GM12874 (cell line): ENCODE measurements around the gene CRACR2B.

Source experiments
- TF ChIP-seq, protein P1 (sequence below): IDR thresholded peaks from 2 replicates; pipeline ENCODE4 v1.5.1; 2011; ENCODE audit warnings: low read depth, mild to moderate bottlenecking, control low read depth, low read length, moderate library complexity; ENCODE audit not compliant: insufficient read depth

CRACR2B gene

DNA sequence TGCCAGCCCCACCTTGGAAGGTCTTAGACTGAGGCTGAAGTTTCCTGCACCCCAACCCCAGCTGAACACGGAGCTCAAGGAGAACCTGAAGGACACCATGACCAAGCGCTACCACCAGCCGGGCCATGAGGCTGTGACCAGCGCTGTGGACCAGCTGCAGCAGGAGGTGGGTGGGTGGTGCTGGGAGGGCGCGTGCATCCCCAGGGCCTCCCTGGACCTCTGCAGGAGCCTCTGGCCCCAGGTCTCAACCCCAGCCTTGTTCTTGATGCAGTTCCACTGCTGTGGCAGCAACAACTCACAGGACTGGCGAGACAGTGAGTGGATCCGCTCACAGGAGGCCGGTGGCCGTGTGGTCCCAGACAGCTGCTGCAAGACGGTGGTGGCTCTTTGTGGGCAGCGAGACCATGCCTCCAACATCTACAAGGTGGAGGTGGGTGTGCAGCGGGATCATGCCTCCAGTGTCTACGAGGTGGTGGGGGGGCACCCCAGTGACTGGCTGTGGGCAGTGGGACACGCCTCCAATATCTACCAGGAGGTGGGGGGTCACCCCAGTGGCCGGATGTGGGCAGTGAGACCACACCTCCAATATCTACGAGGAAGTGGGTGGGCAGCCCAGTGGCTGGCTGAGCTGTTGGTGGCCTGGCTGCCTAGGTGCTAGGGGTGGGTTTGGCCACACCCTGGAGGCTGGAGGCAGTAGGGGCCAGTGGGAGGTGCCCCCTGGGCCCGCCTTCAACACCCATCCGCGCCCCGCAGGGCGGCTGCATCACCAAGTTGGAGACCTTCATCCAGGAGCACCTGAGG lies 9.7 kb downstream of the CRACR2B start:
- TF ChIP-seq, protein P1, sequence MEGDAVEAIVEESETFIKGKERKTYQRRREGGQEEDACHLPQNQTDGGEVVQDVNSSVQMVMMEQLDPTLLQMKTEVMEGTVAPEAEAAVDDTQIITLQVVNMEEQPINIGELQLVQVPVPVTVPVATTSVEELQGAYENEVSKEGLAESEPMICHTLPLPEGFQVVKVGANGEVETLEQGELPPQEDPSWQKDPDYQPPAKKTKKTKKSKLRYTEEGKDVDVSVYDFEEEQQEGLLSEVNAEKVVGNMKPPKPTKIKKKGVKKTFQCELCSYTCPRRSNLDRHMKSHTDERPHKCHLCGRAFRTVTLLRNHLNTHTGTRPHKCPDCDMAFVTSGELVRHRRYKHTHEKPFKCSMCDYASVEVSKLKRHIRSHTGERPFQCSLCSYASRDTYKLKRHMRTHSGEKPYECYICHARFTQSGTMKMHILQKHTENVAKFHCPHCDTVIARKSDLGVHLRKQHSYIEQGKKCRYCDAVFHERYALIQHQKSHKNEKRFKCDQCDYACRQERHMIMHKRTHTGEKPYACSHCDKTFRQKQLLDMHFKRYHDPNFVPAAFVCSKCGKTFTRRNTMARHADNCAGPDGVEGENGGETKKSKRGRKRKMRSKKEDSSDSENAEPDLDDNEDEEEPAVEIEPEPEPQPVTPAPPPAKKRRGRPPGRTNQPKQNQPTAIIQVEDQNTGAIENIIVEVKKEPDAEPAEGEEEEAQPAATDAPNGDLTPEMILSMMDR, result no peak

DNA sequence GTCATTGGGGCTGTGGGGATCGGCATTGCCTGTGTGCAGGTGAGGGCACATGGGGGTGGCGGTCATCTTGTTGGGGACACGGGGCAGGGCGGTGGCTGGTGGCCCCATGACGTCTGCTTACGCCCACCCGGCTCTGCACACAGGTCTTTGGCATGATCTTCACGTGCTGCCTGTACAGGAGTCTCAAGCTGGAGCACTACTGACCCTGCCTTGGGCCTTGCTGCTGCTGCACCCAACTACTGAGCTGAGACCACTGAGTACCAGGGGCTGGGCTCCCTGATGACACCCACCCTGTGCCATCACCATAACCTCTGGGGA lies 10.2 kb downstream of the CRACR2B start:
- TF ChIP-seq, protein P1, result no peak

DNA sequence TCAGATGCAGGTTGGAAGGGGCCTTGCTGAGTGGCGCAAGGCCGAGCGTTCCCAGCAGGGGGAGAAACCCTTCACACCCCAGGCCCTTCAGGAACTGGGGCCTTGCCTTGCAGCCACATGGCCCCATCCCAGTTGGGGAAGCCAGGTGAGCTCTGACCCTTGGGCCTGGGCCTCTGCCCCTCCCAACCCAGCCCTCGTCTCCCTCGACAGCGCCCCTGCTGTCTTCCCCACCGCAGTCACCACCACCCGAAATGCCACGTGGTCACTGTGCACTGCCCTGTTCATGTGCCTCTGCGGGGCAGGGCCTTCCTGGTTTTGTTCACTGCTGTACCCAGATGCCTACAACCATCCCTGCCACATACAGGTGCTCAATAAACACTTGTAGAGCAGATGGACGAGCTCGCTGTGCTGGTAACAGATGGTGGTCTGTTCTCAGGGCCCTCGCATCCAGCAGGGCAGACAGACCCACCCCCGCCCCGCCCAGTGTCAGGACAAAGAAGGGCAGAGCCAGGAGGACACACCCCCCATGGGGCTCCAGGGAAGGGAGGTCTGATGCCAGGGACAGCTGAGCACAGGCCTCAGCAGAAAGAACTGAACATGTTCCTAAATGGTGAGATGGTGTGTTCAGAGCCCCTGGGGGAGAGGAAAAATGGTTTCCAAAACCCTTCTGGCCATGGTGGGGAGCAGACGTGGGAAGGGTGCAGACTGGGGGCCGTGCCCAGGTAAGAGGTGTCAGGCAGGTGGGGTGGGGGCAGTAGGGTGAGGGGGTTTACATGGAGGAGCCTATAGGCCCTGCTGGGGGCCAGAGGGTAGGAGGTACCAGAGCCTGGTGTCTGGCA lies 10.9 kb downstream of the CRACR2B start:
- TF ChIP-seq, protein P1, result no peak

DNA sequence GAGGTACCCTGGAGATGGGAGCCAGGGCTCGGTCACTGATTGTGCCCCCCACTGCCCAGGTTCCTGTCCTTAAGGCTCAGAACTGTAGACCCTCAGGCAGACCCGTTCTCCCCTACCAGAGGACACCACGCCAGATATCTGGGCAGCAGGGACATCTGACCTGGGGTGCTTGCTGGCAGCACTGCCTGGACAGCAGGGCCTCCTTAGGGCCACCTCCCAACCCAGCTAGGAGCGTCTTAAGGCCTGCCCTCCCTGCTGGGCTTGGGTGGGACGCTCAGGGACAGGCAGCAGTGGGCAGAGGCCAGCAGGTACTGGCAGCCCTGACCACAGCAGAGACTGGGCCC lies 11.5 kb downstream of the CRACR2B start:
- TF ChIP-seq, protein P1, result no peak

DNA sequence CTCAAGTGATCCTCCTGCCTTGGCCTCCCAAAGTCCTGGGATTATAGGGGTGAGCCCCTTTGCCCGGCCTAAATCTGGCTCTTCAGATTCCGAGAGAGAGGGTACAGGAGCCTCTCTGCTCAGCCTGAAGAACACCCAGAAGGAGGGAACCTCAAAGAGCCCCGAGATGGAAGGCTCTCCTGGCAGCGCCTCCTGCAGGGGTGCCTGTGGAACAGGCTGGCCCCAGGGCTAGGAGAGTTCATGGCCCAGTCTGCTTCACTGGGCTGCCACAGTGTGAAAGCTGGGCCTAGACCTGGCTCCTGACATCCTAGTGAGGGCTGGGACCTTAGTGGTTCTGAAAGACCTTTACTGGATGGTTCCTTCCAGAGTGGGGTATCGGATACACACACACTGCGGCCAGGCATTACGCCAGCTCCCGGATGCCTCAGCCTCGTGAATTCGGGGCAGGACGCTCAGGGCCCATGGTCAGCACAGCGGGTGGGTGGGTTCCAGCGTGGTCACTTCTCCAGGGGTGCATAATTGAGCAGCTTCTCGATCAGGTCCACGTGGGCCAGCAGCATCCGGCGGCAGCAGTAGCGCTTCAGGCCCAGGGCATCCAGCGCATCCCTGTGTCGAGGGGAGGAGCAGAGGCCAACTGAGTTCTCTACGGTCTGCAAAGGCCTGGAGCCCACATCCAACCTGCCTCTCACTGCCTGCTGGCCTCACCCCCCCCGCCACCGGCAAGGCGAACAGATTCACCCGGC lies 12.3 kb downstream of the CRACR2B start:
- TF ChIP-seq, protein P1, result peak; percentile 35; the same call in 1 of the 2 replicates

DNA sequence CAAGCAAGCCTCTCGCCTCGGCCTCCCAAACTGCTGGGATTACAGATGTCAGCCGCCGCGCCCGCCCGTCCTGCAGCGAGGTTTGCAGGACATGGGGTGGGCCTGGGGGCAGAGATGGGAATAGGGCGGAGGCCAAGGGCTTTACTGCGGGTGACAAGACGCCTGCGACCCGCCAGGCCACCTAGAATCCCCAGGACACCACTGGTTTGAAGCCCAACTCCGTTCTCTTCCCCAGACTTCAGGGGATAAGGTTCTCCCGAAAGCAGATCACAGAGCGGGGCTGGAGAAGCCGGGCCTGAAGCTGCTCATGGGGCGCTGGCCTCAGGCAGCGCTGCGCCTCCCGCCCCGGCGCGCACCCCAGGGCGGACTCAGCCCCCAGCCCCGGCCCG lies 14.3 kb downstream of the CRACR2B start:
- TF ChIP-seq, protein P1, result no peak

DNA sequence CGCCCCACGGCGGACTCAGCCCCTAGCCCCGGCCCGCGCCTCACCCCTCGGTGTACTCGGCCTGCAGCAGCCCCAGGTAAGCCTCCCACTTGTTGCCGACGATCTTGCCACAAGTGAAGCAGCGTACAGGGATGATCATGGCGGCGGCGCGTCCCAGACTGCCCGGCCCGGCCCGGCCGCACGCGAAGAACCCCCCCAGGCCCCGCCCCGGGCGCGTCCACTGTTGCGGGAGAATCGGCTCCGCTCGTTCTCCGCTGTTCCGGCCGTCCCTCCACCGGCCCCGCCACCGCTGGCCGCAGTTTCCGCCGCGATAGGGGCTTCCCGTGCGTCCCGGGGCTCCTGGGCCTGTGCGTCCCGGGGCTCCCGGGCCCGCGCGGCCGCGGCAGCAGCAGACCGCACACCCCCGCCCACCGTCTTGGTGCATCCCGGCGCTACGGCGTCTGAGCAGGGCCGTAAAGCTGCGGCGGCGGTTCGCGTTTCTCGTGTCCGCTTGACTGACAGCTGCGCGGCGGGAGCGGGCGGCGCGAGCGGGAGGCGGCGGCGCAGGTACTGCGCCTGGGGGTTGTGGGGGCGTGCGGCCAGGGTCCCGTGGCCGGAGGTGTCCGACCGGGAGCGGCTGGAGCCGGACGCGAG lies 14.8 kb downstream of the CRACR2B start, which contains the start of the genes POLR2L and TSPAN4:
TSS of gene POLR2L (minus strand) at position 160 of the 633 bp plus-strand sequence. CDS start at position 139, 21 bp downstream.
TSS of gene TSPAN4 (plus strand) at position 483 of the 633 bp plus-strand sequence. CDS start 7,453 bp downstream, outside the sequence.
- TF ChIP-seq, protein P1, result no peak
